SIG-M5 treated with dmso at 0.1 percent for 504 hours (cell line): ENCODE data around the gene TSACC.
"Not testable (repeated sequence)": the region's sequence is repeated elsewhere in the genome, so short reads cannot be mapped to it uniquely, and the experiment has no call there.

Source experiments
- DNase-seq: peaks from one replicate; lab custom pipeline; 2025; ENCODE audit not compliant: unreplicated experiment; lab: John Stamatoyannopoulos, UW

Gene TSACC

GRCh38 chr1:156338180-156338976, at the start of gene TSACC, which contains the start of gene CCT3:
TSS of gene TSACC (plus strand) at chr1:156338526. CDS start at chr1:156339758, 1,232 bp downstream.
TSS of gene CCT3 (minus strand) at chr1:156338292. CDS start at chr1:156338184, 108 bp downstream.
- peak; percentile 100 for DNase-seq

GRCh38 chr1:156289857-156290256, 48.5 kb upstream of the TSACC start:
- no peak for DNase-seq

- DNase-seq = no peak
These were observed 46.9 kb upstream of the TSACC start for GRCh38 chr1:156291226-156292061.

- DNase-seq = no peak
These were observed 45.3 kb upstream of the TSACC start for GRCh38 chr1:156293098-156293434.

- DNase-seq = no peak
These were observed 44.4 kb upstream of the TSACC start for GRCh38 chr1:156293895-156294294.

- peak; percentile 22 for DNase-seq
These were observed 42.9 kb upstream of the TSACC start, which contains the start of gene GLMP for GRCh38 chr1:156295391-156295947. TSS of gene GLMP (minus strand) at chr1:156295679. CDS start at chr1:156295645, 34 bp downstream.

- no peak for DNase-seq
These were observed 39.4 kb upstream of the TSACC start, which contains the start of gene VHLL for GRCh38 chr1:156298852-156299357. TSS of gene VHLL (minus strand) at chr1:156299307. CDS start at chr1:156299189, 118 bp downstream.

- DNase-seq = no peak
These were observed 35.1 kb upstream of the TSACC start for GRCh38 chr1:156303241-156303640.

GRCh38 chr1:156305215-156305614, 33.1 kb upstream of the TSACC start:
- no peak for DNase-seq

- DNase-seq = no peak
These were observed 30.2 kb upstream of the TSACC start for GRCh38 chr1:156308078-156308477.

- peak; percentile 58 for DNase-seq
These were observed 27.4 kb upstream of the TSACC start for GRCh38 chr1:156310962-156311361.

- DNase-seq = no peak
These were observed 21.4 kb upstream of the TSACC start for GRCh38 chr1:156316909-156317308.

GRCh38 chr1:156319664-156320063, 18.7 kb upstream of the TSACC start:
- DNase-seq = peak; percentile 17

GRCh38 chr1:156320560-156320959, 17.8 kb upstream of the TSACC start:
- DNase-seq = no peak

GRCh38 chr1:156323179-156323578, 15.1 kb upstream of the TSACC start:
- DNase-seq = not testable (repeated sequence)

GRCh38 chr1:156336242-156336641, 2.1 kb upstream of the TSACC start:
- peak; percentile 37 for DNase-seq

GRCh38 chr1:156337052-156337887, 1.1 kb upstream of the TSACC start:
- peak; percentile 53 for DNase-seq

GRCh38 chr1:156337888-156338179, 492 bp upstream of the TSACC start:
- no peak for DNase-seq

GRCh38 chr1:156342166-156342955, 4.0 kb downstream of the TSACC start:
- no peak for DNase-seq

- no peak for DNase-seq
These were observed 6.1 kb downstream of the TSACC start for GRCh38 chr1:156344409-156344808.
